GM12891 (cell line): ENCODE data around the gene KRT77. TPM values are rescaled to one million over a fixed set of nuclear protein-coding genes. Genes with fewer than 3 reads are reported as not detected.
"Not testable (repeated sequence)": the region's sequence is repeated elsewhere in the genome, so short reads cannot be mapped to it uniquely, and the experiment has no call there.

Experiments
- DNase-seq: peaks from one replicate; pipeline ENCODE4 v3.0.0; 2011; ENCODE audit warnings: low spot score; ENCODE audit not compliant: insufficient read length
- FAIRE-seq: peaks from 2 replicates; lab custom pipeline; 2011; peaks lifted over from hg19 to GRCh38; lab: Jason Lieb, UNC
- PAX5 ChIP-seq: IDR thresholded peaks from 2 replicates; pipeline ENCODE4 v1.6.1; 2011; ENCODE audit warnings: low read length, moderate library complexity, mild to moderate bottlenecking; ENCODE audit not compliant: insufficient read depth, severe bottlenecking
- POLR2A ChIP-seq: IDR thresholded peaks from 2 replicates; pipeline ENCODE4 v1.6.1; 2011; ENCODE audit warnings: low read depth, low read length, control low read depth
- POLR2AphosphoS5 ChIP-seq: IDR thresholded peaks from 2 replicates; pipeline ENCODE4 v1.6.1; 2011; ENCODE audit warnings: low read depth, low read length, control low read depth
- POU2F2 ChIP-seq: IDR thresholded peaks from 2 replicates; pipeline ENCODE4 v1.6.1; 2011; ENCODE audit warnings: low read depth, mild to moderate bottlenecking, control low read depth, low read length, moderate library complexity
- SPI1 ChIP-seq: IDR thresholded peaks from 2 replicates; pipeline ENCODE4 v1.6.1; 2011; ENCODE audit warnings: low read depth, low read length, control low read depth
- TAF1 ChIP-seq: IDR thresholded peaks from 2 replicates; pipeline ENCODE4 v1.6.1; 2011; ENCODE audit warnings: low read depth, low read length, control low read depth
- polyA plus RNA-seq: library from polyadenylated mRNA; unstranded; fragments of >200 nt; gene quantifications from one replicate; pipeline ENCODE4 v1.2.1, GENCODE V29; 2012; ENCODE audit warnings: low read depth, missing spikeins, inconsistent platforms; ENCODE audit not compliant: missing spikeins

KRT77 gene
- not detected for polyA plus RNA-seq

- TF ChIP-seq POLR2A (no peak), POU2F2 (no peak), POLR2AphosphoS5 (no peak), TAF1 (no peak), SPI1 (no peak), PAX5 (no peak)
- DNase-seq (no peak), FAIRE-seq (no peak)
Measured at GRCh38 chr12:52703424-52703823, at the start of gene KRT77. TSS of gene KRT77 (minus strand) at chr12:52703524. CDS start at chr12:52703434, 90 bp downstream.

- DNase-seq (no peak), FAIRE-seq (no peak)
- TF ChIP-seq POU2F2 (no peak), SPI1 (no peak), POLR2A (no peak), TAF1 (no peak), PAX5 (no peak), POLR2AphosphoS5 (no peak)
Measured at GRCh38 chr12:52752516-52752915, 49.2 kb upstream of the KRT77 start.

- no peak for DNase-seq
- FAIRE-seq, result no peak
- no peak for TF ChIP-seq POLR2A
- TF ChIP-seq PAX5, result no peak
- no peak for TF ChIP-seq SPI1
- TF ChIP-seq TAF1, result no peak
- TF ChIP-seq POLR2AphosphoS5, result no peak
- TF ChIP-seq POU2F2, result no peak
Measured at GRCh38 chr12:52751795-52752194, 48.5 kb upstream of the KRT77 start.

DNA sequence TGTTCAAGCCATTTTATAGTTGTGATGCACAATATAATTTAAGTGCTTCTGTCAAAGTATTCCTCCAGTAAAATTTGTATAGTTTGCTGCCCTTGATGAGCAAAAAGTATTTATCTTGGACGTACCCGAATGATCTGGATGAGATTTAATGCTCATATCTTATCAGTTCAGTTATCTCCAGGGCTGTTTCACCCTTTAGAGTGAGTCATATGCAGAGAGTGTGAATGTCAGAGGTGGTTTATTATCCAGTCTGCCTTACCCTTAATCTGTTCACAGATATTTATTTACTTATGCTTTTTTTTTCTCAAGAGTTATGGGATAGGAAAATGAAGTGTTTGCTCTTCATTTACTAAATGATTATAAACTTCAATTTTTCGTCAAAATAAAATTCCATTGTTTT lies 47.2 kb upstream of the KRT77 start:
- DNase-seq, FAIRE-seq: not testable (repeated sequence)

GRCh38 chr12:52749827-52750226 lies 46.5 kb upstream of the KRT77 start:
- TF ChIP-seq POU2F2 (no peak), TAF1 (no peak), POLR2AphosphoS5 (no peak), POLR2A (no peak), PAX5 (no peak), SPI1 (no peak)
- no peak for DNase-seq
- no peak for FAIRE-seq

DNA sequence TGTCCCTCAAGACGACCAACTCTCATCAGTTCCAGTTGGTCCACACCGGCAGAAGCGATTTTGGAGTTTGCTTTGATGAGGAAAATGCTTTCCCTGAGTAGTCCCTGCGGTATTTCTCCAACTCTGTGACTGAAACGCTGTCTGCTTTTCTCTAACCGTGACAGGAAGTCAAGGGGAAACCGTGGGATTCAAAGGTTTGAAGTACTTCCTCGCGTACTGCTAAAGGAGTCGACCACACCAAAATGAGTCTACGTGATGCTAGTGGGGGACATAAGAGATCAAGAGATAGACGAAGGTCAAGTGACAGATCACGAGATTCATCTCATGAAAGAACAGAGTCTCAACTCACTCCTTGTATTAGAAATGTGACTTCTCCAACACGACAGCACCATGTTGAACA lies 45.3 kb upstream of the KRT77 start:
- DNase-seq (no peak), FAIRE-seq (no peak)
- TF ChIP-seq POLR2AphosphoS5 (no peak), POU2F2 (no peak), SPI1 (no peak), PAX5 (no peak), TAF1 (no peak), POLR2A (no peak)

GRCh38 chr12:52745554-52745953 lies 42.2 kb upstream of the KRT77 start:
- TF ChIP-seq SPI1 (no peak), POU2F2 (no peak), PAX5 (no peak), POLR2AphosphoS5 (no peak), POLR2A (no peak), TAF1 (no peak)
- DNase-seq, result no peak
- no peak for FAIRE-seq

DNA sequence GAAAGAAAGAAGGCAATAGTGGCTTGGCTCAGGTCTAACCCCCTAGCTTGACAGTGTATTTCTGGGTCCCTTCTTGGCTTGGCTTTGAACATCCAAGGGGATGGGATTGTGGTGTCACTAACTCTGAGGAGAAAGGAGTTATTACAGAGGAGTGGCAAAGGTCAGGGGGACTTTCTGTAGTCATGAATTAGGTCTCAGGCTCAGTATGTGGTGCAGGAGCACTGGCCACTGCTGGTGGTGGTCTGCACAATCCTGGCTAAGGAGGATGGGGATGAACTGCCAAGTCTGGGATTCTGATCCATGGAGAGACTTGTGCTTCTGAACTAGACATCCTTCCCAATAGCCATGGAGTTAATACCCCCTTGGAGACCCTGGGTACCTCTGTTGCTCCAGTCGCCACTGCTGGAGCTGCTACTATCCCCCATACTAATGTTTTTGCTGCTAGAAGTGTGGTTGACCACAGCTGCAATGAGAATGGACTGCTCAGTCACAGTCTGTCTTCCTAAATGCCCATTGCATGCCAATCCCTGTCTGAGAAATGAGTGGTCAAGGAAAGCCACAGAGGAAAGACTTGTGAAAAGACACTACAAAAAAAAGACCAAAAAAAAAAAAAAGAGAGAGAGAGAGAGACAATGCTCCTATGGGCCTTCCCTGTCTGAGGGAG lies 41.3 kb upstream of the KRT77 start:
- DNase-seq (no peak), FAIRE-seq (no peak)
- TF ChIP-seq POLR2AphosphoS5 (no peak), TAF1 (no peak)

- DNase-seq (no peak), FAIRE-seq (no peak)
- no peak for TF ChIP-seq POLR2A
- no peak for TF ChIP-seq PAX5
- no peak for TF ChIP-seq POU2F2
Measured at GRCh38 chr12:52742822-52743457, 39.6 kb upstream of the KRT77 start.

DNA sequence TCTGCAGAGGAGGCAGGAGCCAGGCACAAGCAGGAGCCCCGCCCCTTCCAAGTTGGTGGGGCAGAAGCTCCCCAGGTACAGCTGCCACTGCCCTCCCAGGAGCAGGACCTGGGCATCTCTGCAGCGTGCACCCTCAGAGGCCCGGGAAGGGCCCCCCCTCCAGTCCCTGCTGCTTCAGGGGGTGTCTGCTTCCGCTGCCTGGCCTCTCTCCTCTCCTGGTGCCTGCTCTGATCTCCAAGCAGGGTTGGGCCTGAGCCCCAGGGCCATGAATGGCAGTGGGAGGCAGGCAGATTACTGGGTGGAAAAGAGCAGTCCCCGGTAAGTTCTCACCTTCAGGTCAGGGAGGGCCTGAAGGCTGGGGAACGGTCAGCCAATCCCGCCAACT lies 38.9 kb upstream of the KRT77 start:
- DNase-seq, result no peak
- no peak for FAIRE-seq
- TF ChIP-seq POU2F2 (no peak), POLR2AphosphoS5 (no peak), PAX5 (no peak), POLR2A (no peak), TAF1 (no peak), SPI1 (no peak)
